Activated naive CD4-positive, alpha-beta T cell (primary cell): ENCODE measurements around the gene CLTC.
A peak's percentile ranks its signal among the peaks of the same experiment; 100 is the strongest.
"Not testable (repeated sequence)": the region's sequence is repeated elsewhere in the genome, so short reads cannot be mapped to it uniquely, and the experiment has no call there.

Source experiments
- DNase-seq, 4 experiments: peaks; one replicate each; lab custom pipeline; 2025; lab: John Stamatoyannopoulos, UW

Gene CLTC

DNA sequence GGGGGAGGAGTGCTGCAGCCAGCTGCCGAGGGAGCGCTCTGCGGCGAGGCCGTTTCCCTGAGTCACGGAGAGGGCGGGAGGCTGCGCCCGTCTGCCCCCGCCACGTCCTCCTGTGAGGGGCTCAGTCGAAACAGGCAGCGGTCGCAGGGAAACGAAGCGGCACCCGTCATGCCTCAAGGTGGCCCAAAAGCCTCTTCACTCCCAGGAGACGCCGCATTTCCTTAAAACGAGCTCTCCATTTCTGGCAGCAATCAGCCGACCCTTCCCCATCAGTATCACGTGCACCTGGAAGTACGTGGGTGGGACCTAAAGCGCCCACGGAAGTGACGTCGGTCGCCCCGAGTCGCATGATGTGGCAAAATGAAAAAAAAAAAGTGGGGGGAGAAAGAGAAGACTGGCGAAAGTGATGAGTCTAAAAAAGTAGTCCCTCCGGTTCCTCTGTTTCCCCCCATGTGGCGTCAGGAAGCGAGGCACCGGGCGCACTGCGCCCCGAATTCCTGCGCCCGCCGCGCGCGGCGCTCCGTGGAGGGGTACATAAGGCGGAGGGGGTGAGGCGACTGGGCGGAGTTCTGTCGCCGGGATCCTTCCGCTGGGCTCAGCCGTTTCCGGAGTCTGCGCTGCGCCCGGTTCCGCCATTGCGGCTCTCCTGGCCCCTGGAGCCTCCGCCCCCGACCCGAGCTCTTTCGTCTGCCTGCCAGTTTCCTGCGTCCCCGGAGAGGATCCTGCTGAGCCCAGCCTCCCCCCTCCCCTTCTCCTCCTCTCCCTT, at the start of gene CLTC:
CLTC (plus strand) TSS at position 598 of the 766 bp plus-strand sequence. CDS start 237 bp downstream, outside the sequence.
- DNase-seq: peak; percentile 83 to 87 (median 85)

DNA sequence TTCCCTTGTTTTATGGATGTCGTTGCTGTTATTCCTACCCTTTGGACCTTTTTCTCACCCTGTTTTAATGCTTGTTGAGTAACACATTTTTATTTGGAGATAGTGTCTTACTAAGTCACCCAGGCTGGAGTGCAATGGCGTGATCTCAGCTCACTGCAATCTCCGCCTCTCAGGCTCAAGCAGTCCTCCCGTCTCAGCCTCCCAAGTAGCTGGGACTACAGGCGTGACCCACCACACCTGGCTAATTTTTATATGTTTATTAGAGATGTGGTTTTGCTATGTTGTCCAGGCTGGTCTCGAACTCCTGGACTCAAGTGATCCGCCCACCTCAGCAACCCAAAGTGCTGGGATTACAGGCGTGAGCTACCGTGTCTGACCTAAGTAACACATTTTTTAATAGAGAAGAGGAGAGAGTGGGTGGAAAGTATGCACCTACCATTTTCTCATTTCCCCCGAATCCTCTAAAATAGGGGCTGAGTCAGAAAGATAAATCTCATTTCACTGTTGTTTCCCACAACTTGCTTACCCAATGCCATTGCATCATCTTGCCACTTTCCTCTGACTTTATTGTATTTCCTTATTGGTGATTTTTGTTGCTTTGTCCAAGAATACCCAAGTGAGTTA, 47.3 kb upstream of the CLTC start:
- DNase-seq: no peak

DNA sequence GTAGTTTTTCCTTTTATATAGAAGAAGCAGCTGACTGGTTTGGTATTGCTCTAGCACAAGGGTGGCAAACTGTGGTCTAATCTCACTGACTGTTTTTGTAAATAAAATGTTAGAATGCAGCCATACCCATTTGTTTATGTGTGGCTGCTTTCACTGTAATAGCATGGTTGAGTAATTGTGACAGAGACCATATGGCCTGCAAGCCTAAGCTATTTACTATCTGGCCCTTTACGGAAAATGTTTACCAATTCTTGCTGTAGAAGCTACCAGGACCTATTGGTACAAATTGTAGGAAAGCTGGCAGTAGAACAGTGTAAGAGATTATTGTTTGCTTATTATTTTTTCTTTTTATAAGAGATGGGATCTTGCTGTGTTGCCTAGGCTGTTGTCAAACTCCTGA, 35.5 kb upstream of the CLTC start:
- DNase-seq: not testable (repeated sequence)

DNA sequence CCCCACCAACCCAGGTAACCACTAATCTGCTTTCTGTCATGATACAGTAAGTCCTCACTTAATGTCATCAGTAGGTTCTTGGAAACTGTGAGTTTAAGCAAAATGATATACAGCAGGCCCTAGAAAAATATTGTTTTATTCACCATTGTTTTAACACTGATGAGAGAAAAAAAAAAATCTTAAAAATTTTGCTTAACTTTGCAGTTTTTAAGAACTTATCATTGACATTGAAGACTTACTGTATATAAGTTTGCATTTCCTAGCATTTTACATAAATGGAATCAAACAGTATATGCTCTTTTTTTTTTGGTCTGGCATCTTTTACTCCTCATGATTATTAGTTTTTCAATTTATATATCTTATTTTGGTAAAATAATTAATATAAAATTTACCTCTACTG, 19.5 kb upstream of the CLTC start:
- no peak for DNase-seq

DNA sequence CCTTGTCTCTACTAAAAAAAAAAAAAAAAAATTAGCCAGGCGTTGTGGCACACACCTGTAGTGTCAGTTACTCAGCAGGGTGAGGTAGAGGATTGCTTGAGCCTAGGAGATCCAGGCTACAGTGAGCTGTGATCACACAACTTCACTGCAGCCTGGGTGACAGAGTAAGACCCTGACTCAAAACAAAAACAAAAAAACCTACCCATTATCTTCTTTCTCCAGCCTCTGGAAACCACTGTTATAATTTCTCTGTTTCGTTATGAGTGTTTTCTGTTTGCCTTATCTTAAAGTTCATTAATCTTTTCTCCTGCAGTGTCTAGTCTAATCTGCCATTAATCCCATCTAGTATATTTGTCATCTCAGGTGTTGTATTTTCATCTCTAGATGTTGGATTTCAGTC, 18.6 kb upstream of the CLTC start:
- no peak for DNase-seq

DNA sequence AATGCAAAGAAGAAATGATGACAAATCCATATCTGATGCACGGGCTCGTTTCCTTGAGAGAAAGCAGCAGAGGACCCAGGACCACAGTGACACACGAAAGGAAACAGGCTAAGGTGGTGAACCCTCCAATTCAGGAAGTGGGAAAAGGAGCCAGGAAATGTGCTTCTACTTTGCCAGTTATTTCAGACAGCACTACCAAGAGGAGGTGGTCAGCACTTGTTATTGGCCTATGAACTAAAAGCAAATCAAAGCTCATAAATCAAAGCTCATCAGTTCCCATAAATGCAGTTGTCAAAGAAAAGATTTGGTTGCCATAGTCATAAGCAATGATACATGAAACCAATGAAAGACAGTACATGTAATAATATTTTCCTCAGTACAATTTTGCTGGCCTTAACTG, 12.6 kb upstream of the CLTC start:
- no peak for DNase-seq

DNA sequence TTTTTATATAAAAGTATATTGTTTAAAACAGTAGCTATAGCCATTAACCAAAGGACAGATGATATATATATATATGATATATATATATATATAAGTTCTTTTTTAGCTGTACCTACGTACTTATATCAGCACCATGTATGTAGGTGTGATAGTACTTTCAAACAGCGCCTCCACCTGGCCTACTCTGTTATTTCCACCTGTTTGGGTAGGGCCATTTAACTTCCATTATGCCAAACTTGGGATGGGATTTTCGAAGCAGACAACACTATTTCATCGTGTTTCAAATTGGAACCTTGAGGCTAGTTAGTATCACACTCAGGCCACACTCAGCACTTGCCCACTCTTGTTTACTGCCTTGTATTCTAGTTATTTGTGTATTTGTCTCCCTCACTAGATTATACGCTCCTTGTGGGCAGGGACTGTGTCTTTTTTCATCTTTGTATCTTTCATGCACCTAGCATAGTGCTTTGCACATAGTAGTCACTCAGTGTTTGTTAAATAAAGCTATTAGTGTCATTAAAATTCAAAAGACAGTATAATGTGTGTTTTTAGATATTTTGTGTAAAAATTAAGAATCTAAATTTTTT, 11.8 kb upstream of the CLTC start:
- peak in 1 of 4 experiments; percentile 1 for DNase-seq

DNA sequence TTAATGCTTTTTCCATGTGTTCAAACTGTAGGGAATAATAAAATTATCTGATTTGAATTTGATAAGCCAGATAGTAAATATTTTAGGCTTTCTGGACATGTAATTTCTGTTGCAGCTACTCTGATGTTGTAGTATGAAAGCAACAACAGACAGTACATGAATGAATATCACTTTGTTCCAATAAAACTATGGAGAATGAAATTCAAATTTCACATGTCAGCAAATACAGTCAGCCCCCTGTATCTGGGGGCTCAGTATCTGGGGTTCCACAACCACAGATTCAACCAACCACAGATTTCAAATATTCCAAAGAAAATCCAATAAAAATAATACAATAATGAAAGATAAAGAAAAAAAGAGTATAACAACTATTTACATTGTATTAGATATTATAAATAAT, 8.2 kb upstream of the CLTC start:
- DNase-seq: no peak

DNA sequence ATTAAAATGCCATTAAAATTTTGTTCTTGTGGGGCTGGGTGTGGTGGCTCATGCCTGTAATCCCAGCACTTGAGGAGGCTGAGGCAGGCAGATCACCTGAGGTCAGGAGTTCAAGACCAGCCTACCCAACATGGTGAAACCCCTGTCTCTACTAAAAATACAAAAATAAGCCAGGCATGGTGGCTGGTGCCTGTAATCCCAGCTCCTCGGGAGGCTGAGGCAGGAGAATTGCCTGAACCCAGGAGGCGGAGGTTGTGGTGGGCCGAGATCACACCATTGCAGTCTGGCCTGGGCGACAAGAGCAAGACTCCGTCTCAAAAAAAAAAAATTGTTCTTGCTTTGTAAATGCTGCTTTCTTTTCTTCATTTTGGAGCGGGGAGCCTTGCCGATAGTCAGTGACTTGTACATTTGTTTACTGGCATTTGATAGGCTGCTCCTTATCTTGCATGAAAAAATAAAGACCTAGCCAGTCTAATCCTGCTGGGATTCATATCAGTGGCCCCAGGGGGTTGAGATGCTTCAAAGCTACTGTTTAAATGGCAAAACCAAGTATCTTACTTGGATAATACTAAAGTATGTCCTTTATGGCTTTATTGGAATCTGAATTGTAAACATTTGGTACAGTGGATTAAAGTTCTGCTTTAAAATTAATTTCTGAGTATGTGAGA, 3.3 kb upstream of the CLTC start:
- DNase-seq: no peak

DNA sequence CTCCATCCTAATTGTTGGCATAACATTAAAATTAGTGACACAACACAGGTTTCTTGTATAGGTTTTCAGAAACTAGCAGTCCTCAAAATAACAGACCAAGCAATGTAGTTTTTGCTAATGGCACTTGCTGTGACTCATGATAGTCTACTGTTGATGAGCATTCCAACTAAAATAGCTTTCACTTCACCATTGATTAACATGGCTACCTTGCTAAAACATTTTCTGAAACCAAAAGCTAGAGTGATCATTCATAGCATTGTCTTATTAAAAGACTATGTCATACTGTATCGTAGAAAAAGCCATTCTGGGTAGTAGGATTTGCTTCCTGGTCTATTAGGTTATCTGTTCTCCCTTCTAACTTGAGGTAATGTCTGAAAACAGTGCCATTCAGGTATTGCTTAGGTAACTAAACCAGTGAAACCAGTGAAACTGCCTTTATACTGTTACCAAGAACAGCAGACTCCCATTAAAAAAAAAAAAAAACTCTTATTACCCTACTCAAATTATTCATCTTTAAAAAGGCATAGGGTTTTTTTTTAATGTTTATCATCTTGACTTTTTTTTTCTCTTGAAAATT, 2.5 kb upstream of the CLTC start:
- no peak for DNase-seq

DNA sequence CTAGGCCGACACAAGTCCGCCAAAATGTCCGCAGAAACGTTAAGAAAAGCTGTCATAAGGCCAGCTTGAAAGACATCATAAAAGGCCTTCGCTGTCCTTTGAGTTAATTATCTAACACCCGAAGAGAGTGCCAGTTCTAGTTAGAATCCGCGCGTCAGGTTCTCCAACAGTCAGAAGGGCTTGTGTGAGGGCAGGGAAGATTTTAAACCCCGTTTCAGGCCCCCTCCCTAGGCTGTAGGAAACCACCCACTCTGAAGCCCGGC, 729 bp upstream of the CLTC start:
- no peak for DNase-seq

DNA sequence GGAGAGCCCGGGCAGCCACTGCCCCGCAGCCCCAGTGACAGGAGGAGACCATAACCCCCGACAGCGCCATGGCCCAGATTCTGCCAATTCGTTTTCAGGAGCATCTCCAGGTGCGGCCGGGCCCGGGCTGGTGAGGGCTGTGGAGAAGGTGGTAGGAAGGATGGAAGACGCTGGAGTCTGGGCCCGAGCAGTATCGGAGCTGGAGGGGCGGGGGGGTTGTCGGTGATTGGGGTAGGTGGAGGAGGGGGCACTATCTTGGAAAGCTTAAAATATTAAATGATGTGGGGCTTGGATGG, 317 bp downstream of the CLTC start:
- no peak for DNase-seq

DNA sequence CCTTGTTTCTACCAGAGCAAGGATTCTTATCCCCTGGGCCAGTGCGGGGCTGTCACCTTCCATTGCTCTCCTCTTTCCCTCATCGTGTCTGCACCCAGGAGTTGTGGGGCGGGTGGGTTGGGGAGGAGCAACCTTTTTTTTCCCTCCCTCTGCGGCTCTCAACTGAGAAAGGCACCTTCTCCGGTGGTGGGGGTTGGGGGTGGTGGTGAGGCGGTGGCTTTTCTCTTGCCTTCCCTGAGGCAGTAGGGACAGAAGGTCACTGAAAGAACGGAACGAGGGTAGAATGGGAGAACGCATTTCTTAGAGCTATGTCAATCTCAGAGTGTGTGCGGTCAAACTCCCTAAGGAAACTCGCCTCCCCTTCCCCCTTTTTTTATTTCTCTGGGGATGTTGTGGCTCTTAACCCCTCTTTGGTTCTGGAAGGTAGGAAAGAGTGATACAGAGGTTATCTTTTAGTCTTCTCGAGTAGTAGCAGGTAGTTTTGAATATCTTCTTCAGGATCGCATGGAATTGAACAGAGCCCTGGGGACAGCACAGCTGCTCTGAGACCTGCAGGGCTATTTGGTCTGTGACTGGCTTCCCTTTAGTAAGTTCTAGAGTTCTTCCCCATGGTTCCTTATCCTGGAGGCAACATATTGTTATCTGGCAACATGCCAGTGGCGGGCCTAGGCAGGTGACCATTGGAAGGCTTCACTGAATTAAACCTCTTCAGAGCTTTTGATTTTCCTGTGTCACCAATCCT, 994 bp downstream of the CLTC start:
- peak in 3 of 4 experiments; percentile 6 to 32 (median 7) for DNase-seq

DNA sequence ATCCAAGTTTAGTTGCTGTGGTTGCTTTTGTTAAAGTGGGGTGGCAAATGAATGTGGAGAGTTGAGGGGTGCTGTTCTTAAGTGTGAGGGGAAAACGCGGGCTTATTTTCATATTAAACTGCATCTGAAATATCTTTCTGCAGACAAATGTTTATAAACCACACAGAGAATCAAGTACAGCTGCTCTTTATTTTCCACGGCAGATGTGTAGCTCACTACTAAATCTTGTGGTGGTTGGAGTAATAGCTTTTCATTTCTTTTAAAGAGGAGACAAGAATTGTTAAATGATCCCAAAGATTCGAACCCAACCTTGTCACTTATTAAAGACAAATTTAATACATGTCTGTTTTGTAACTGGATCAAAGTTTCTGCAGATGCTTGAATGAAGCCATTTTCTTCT, 2.1 kb downstream of the CLTC start:
- DNase-seq: no peak

DNA sequence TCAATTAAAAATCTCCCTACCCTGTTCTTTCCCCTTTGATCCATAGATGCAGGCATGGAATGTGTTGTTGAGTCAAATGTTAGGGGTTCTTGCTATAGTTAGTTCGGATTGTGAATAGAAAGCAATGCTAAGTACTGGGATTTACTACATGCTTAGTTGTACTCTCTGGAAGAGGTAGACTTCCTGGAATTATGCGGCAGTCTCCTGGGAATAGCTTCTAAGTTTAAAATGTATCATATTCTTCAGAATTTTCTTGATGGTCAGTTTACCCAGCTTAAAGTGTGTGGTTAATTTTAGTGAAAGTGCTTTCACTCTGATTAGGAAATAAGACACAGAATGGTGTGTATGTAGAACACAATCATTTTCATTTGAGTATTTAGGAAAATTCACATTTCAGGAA, 3.5 kb downstream of the CLTC start:
- DNase-seq: no peak

DNA sequence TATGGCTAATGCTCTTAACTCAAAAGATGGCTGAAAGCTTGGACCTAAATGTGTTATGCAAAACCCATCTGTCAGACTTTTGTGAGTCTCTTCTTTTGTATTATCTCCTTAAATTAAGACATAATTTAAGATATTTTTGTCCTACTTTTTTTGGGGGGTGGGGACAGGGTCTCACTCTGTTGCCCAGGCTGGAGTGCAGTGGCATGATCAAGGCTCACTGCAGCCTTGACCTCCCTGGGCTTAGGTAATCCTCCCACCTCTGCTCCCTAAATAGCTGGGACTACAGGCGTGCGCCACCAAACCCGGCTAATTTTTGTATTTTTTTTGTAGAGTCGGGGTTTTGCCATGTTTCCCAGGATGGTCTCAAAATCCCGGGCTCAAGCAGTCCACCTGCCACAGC, 7.1 kb downstream of the CLTC start:
- no peak for DNase-seq

DNA sequence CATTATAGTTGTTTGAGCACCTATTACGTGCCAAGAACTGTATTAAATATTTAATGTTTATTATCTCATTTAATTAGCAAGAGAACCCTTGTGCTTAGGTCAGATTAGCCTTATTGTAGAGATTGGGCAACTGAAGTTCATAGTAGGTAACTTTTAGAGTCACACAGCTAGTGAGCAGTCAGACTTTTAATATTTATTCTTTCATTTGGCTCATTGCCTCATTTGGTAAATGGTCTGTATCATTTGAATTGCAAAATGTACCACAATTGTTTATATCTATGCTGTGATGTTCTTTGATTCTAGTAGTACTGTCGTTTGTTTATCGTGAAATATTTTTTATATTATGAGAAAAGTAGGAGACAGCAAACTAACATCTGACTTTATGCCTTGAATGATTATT, 7.6 kb downstream of the CLTC start:
- no peak for DNase-seq

DNA sequence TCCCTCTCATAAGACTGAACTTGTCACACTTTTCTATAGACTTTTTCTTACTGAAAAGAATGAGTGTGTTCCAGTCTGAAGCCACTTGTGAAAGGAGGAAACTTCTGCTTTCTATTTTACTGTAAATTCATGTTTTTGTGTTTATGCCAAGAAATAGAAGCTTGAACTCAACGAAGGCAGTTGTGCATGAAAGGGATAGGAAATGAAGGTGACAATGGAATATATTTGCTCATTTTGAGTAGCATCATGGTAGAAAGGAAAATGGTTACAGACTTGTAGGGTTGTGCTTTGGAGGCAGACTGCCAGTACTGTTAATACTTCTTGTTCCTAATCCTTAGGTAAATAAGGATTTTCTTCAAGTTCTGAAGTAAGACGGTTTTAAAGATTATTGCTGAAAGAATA, 8.1 kb downstream of the CLTC start:
- DNase-seq: no peak

DNA sequence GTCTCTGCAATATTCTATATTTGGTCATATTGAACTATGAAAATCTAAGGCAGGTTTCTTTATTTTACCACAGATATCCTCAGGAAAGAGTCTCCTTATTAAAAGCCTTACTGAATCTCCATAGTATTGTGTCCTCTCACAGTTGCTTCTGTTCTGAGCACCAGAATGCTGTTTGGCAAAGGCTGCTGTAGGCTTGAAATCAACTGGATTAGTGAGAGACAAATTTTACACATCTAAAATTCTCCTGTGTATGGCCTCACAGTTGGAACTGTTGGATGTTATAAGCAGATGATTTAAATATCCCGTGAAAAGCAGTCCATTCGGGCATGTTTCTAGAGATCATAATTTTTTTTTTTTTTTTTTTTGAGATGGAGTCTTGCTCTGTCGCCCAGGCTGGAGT, 9.5 kb downstream of the CLTC start:
- no peak for DNase-seq

DNA sequence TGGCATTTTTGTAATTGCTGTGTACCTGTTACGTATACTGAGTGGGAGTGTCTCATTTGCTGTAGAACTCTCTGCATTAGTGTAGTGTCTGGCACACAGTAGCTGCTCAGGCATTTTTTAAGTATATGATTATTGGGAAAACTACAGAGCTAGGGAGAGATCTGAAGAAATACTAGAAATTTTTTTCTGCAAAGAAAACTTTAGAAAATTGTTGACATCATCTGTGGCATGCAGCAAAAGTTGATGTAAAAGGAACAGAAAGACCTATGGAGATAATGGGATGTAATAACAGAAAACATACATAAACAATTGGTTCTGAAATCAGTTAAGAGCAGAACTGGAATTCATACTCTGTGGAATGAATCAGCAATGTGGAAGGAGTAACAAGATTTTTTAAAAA, 11.6 kb downstream of the CLTC start:
- DNase-seq: no peak

DNA sequence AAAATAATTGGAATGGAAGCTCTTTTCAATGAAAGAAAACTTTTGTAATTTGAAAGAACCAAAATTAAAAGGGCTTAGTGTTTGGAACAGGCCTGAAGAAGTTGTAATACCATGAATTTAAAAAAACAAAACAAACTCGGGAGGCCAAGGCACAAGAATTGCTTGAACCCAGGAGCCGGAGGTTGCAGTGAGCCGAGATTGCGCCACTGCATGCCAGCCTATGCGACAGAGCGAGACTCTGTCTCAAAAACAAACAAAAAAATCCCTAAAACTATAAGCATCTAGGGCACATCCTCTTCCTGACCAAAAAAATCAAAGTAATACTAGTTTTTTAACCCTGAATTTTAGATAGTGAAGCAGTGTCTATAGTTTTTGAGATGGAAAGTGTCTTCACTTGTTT, 12.7 kb downstream of the CLTC start:
- DNase-seq: no peak

DNA sequence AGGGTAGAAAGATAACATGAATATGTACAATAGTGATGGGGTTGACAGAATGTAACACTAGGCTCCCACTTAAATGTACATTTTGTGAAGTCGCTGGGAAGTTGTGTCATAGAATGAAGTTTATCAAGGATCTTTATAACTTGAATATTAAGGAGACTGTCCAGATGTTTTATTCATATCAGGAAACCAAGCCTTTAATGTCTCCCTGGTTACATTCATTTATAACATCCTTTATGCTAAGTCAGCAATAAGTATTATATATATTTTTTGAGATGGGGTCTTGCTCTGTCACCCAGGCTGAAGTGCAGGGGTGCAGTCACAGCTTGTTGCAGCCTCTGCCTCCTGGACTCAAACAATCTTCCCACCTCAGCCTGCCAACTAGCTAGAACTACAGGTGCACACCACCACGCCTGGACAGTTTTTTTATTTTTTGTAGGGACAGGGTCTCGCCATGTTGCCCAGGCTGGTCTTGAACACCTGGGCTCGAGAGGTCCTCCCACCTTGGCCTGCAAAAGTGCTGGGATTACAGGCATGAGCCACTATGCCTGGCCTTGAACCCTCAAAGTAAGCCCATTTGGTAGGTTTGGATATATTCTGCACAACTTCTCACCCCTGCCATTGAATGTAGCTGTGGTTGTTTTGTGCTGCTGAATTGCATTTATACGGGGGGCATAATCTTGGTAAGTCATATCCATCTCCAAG, 14.1 kb downstream of the CLTC start:
- no peak for DNase-seq
